Esophagus (tissue), 2 donors: ENCODE measurements around the gene IFIT1. TPM values are rescaled to one million over a fixed set of nuclear protein-coding genes. Genes with fewer than 3 reads are reported as not detected.
"Not testable (repeated sequence)": the region's sequence is repeated elsewhere in the genome, so short reads cannot be mapped to it uniquely, and the experiment has no call there.

Experiments
- H3K27ac ChIP-seq, 2 donors: one replicate each; pipeline ENCODE4 v1.5.1; 2013; ENCODE audit warnings: low read depth in 2 of 2, mild to moderate bottlenecking in 2 of 2, inconsistent platforms in 1 of 2, low read length in 1 of 2, moderate library complexity in 1 of 2
- H3K27me3 ChIP-seq, 2 donors: one replicate each; pipeline ENCODE4 v1.6.1; 2013; ENCODE audit warnings: low read length in 2 of 2, control low read depth in 1 of 2, mild to moderate bottlenecking in 1 of 2; ENCODE audit not compliant: insufficient read depth in 2 of 2, control insufficient read depth in 1 of 2
- H3K36me3 ChIP-seq, 2 donors: one replicate each; pipeline ENCODE4 v1.6.1; 2013; ENCODE audit warnings: low read length in 1 of 2; ENCODE audit not compliant: control insufficient read depth in 2 of 2, insufficient read depth in 2 of 2
- H3K4me1 ChIP-seq, 2 donors: one replicate each; pipeline ENCODE4 v1.6.1; 2013; ENCODE audit warnings: low read length in 1 of 2; ENCODE audit not compliant: control insufficient read depth in 2 of 2, insufficient read depth in 2 of 2
- H3K4me3 ChIP-seq, 2 donors: one replicate each; pipeline ENCODE4 v1.5.1; 2013; ENCODE audit warnings: low read length in 2 of 2, mild to moderate bottlenecking in 2 of 2, low read depth in 1 of 2, moderate library complexity in 1 of 2
- H3K9me3 ChIP-seq, 2 donors: one replicate each; pipeline ENCODE4 v1.6.1; 2013; ENCODE audit warnings: mild to moderate bottlenecking in 2 of 2, low read depth in 1 of 2, low read length in 1 of 2, moderate library complexity in 1 of 2; ENCODE audit not compliant: control insufficient read depth in 2 of 2, insufficient read depth in 1 of 2
- WGBS, 2 donors: extraction: QIAGEN DNeasy Blood & Tissue Kit; methylation state at CpG; one replicate each; pipeline ENCODE4 v1.1.7; 2013; 5-methylcytosine and 5-hydroxymethylcytosine counted together
- polyA plus RNA-seq, 2 donors: library from polyadenylated mRNA; stranded (reverse); fragments of 200-250 nt; gene quantifications; one replicate each; pipeline ENCODE4 v1.2.3, GENCODE V29; 2013
- donor health status: healthy with polysubstance abuse.
- donor health status: Bipolar disorder and iron deficiency.

Gene IFIT1
- polyA plus RNA-seq, 2 donors, result 2.3 to 2.7 TPM

GRCh38 chr10:89393898-89394297 is 1.5 kb downstream of the IFIT1 start:
- no peak overlapping the region for H3K4me3 ChIP-seq
- 26 to 32% methylated on average over 3 of the region's 3 CpGs for WGBS, 2 donors
- H3K27ac ChIP-seq, result no peak overlapping the region
- no peaks in the 10 kb centered on the region for H3K27me3 ChIP-seq
- no peaks in the 10 kb centered on the region for H3K36me3 ChIP-seq
- no peaks in the 10 kb centered on the region for H3K4me1 ChIP-seq
- no peaks in the 10 kb centered on the region for H3K9me3 ChIP-seq

- no peak overlapping the region for H3K4me3 ChIP-seq
- no peaks in the 10 kb centered on the region for H3K9me3 ChIP-seq
- 93 to 96% methylated on average over 2 of the region's 2 CpGs for WGBS, 2 donors
- no peaks in the 10 kb centered on the region for H3K36me3 ChIP-seq
- no peaks in the 10 kb centered on the region for H3K27me3 ChIP-seq
- no peak overlapping the region for H3K27ac ChIP-seq
- H3K4me1 ChIP-seq, result no peaks in the 10 kb centered on the region
Observed at GRCh38 chr10:89395141-89395540, 2.7 kb downstream of the IFIT1 start.

- Histone ChIP-seq H3K27me3 (no peaks in the 10 kb centered on the region), H3K4me3 (no peak overlapping the region), H3K27ac (no peak overlapping the region), H3K4me1 (no peaks in the 10 kb centered on the region), H3K36me3 (no peaks in the 10 kb centered on the region), H3K9me3 (no peaks in the 10 kb centered on the region)
- WGBS, 2 donors, result 75 to 76% methylated on average over 5 of the region's 5 CpGs
Observed at GRCh38 chr10:89398003-89398749, 5.8 kb downstream of the IFIT1 start.

GRCh38 chr10:89399956-89400355 is 7.5 kb downstream of the IFIT1 start:
- Histone ChIP-seq H3K36me3 (no peaks in the 10 kb centered on the region), H3K27ac (no peak overlapping the region), H3K4me3 (no peak overlapping the region), H3K27me3 (no peaks in the 10 kb centered on the region), H3K9me3 (no peaks in the 10 kb centered on the region), H3K4me1 (no peaks in the 10 kb centered on the region)
- WGBS, 2 donors, result 80 to 85% methylated on average over 1 of the region's 1 CpG

GRCh38 chr10:89403043-89403442 is 10.6 kb downstream of the IFIT1 start:
- H3K36me3 ChIP-seq, result no peaks in the 10 kb centered on the region
- H3K4me1 ChIP-seq, result no peaks in the 10 kb centered on the region
- WGBS, 2 donors, result 86 to 94% methylated on average over 2 of the region's 2 CpGs
- no peaks in the 10 kb centered on the region for H3K9me3 ChIP-seq
- H3K27ac ChIP-seq, result no peak overlapping the region
- no peaks in the 10 kb centered on the region for H3K27me3 ChIP-seq
- no peak overlapping the region for H3K4me3 ChIP-seq

GRCh38 chr10:89404104-89405047 is 12.0 kb downstream of the IFIT1 start:
- Histone ChIP-seq H3K27ac (no peak overlapping the region), H3K4me3 (no peak overlapping the region), H3K9me3 (no peaks in the 10 kb centered on the region), H3K27me3 (no peaks in the 10 kb centered on the region), H3K4me1 (no peaks in the 10 kb centered on the region), H3K36me3 (no peaks in the 10 kb centered on the region)
- WGBS, 2 donors, result 87 to 89% methylated on average over 11 of the region's 11 CpGs

- 93 to 95% methylated on average over 9 of the region's 9 CpGs for WGBS, 2 donors
- H3K4me1 ChIP-seq, H3K27me3 ChIP-seq: not testable (repeated sequence)
Observed at GRCh38 chr10:89406178-89406577, 13.8 kb downstream of the IFIT1 start.

GRCh38 chr10:89407792-89408191 is 15.4 kb downstream of the IFIT1 start:
- not testable (repeated sequence) for H3K36me3 ChIP-seq, H3K9me3 ChIP-seq, H3K27me3 ChIP-seq, H3K27ac ChIP-seq, H3K4me1 ChIP-seq, H3K4me3 ChIP-seq
- 98 to 99% methylated on average over 3 of the region's 3 CpGs for WGBS, 2 donors

More at GRCh38 chr10:89406178-89406577, 13.8 kb downstream of the IFIT1 start:
- H3K27ac ChIP-seq, H3K4me3 ChIP-seq, H3K9me3 ChIP-seq, H3K36me3 ChIP-seq: not testable (repeated sequence)

GRCh38 chr10:89409282-89409681 is 16.9 kb downstream of the IFIT1 start:
- not testable (repeated sequence) for H3K27me3 ChIP-seq, H3K9me3 ChIP-seq, H3K4me1 ChIP-seq, H3K4me3 ChIP-seq, H3K36me3 ChIP-seq, H3K27ac ChIP-seq
- 94 to 96% methylated on average over 5 of the region's 5 CpGs for WGBS, 2 donors
